Peyer's patch (tissue), 4 donors: Measurements from ENCODE around the gene ADAMTS2.

Experiments
- CTCF ChIP-seq, 6 experiments: fragments of 450-650 bp in 4 of 6; fragments of 200-600 bp in 2 of 6; sonication (generic) in 1 of 6; IDR thresholded peaks; one replicate each; pipeline ENCODE4 v1.5.1; 2017 to 2019; ENCODE audit warnings: antibody characterized with exemption in 6 of 6, mild to moderate bottlenecking in 3 of 6, moderate library complexity in 1 of 6
- POLR2A ChIP-seq, 2 donors: fragments of 450-650 bp; IDR thresholded peaks; one replicate each; pipeline ENCODE4 v1.5.1; 2017; ENCODE audit warnings: antibody characterized with exemption in 2 of 2, mild to moderate bottlenecking in 2 of 2, moderate library complexity in 2 of 2

- TF ChIP-seq CTCF (IDR thresholded peaks at IDR 0.05) = no peak
- no peak for TF ChIP-seq POLR2A (IDR thresholded peaks at IDR 0.05)
Measured at GRCh38 chr5:179143446-179143845, 201.8 kb downstream of the ADAMTS2 start.
